ENCODE results near the gene XRRA1. TPM values are rescaled to one million over a fixed set of nuclear protein-coding genes. Genes with fewer than 3 reads are reported as not detected.
A peak's percentile ranks its signal among the peaks of the same experiment; 100 is the strongest.

Gene XRRA1
- total and polyA plus RNA-seq, 2 of the 13 experiments (the other 11 are each of a cell fraction or from before 2014, with no cell fraction given) = 7.6 to 10.5 TPM

- TF ChIP-seq ZBTB39 (CRISPR knock-in tag; IDR thresholded peaks at IDR 0.05) (no peak), ARNTL (CRISPR knock-in tag; IDR thresholded peaks at IDR 0.05) (no peak)
These were observed 102.1 kb downstream of the XRRA1 start (continued) for GRCh38 chr11:74846770-74847169.

GRCh38 chr11:74845978-74846517, 102.8 kb downstream of the XRRA1 start:
- TF ChIP-seq ZNF292 (CRISPR knock-in tag; IDR thresholded peaks at IDR 0.05; ENCODE audit: borderline replicate concordance, low read depth) = no peak
- TF ChIP-seq ZNF121 (CRISPR knock-in tag; IDR thresholded peaks at IDR 0.05) = peak; percentile 67
- peak; percentile 89 to 94 for TF ChIP-seq MAFK (conservative IDR thresholded peaks at IDR 0.05 in 1 of 2, IDR thresholded peaks at IDR 0.05 in 1 of 2; ENCODE audit: low read length in 2 of 2)
- TF ChIP-seq TRAFD1 (CRISPR knock-in tag; IDR thresholded peaks at IDR 0.05; ENCODE audit: borderline replicate concordance) = no peak
- TF ChIP-seq PAXIP1 (CRISPR knock-in tag; conservative IDR thresholded peaks at IDR 0.05) = no peak
- no peak for TF ChIP-seq ZNF513 (CRISPR knock-in tag; conservative IDR thresholded peaks at IDR 0.05)
- peak; percentile 88 for TF ChIP-seq MAFF (IDR thresholded peaks at IDR 0.05; ENCODE audit: low read depth, low read length)
- TF ChIP-seq ZNF17 (CRISPR knock-in tag; IDR thresholded peaks at IDR 0.05) = no peak
- no peaks in the 10 kb centered on the region for H4K20me1 ChIP-seq (ENCODE audit: insufficient read depth, low read length)
- H3K9me3 ChIP-seq (ENCODE audit: low read length) = no peaks in the 10 kb centered on the region
- peaks cover 1 to 56% of the 10 kb centered on the region in 2 experiments; a peak in 2 of 5 replicates for H3K36me3 ChIP-seq (replicated peaks in 1 of 2; ENCODE audit: control insufficient read depth in 1 of 2, insufficient read depth in 2 of 2, low read length in 2 of 2)
- DNase-seq (ENCODE audit: low spot score) = no peak
- no TSS peak for BruUV-seq (replicated peaks)
- H3K4me3 ChIP-seq (replicated peaks in 1 of 3; ENCODE audit: insufficient read depth in 1 of 3, low read depth in 2 of 3, low read length in 3 of 3) = no peak overlapping the region
- ATAC-seq = no peak
- no peak overlapping the region for H3K4me2 ChIP-seq (ENCODE audit: low read depth, low read length)
- intact Hi-C loops (cut with micrococcal nuclease; ENCODE audit: unreplicated experiment) = no loop called here
- WGBS (ENCODE audit: low lambda C conversion rate) = 99% methylated on average over 5 of the region's 5 CpGs
- no peaks in the 10 kb centered on the region for H3K27me3 ChIP-seq (ENCODE audit: control insufficient read depth in 1 of 2, insufficient read depth in 2 of 2, low read length in 2 of 2)
- H3K4me1 ChIP-seq (ENCODE audit: insufficient read depth, low read length) = peaks cover 40% of the 10 kb centered on the region
- no peak overlapping the region for H2AFZ ChIP-seq (ENCODE audit: low read length)
- CTCF ChIA-PET (ENCODE audit: low intra/inter-chr PET ratio, low total read pairs) = no interaction called here
- no peak overlapping the region for H3K9ac ChIP-seq (ENCODE audit: insufficient read depth, low read depth, low read length)
- no peak overlapping the region for H3K27ac ChIP-seq (ENCODE audit: extremely low read length, insufficient read depth, low read length)
- no peak for FAIRE-seq
- in situ Hi-C loops (cut with HindIII; ENCODE audit: extremely low pct_ligation_motif_present, low pct_unique_long_range_greater_than_20kb) = no loop called here
- POLR2A ChIA-PET = no interaction called here
- no peaks in the 10 kb centered on the region for H3K79me2 ChIP-seq (ENCODE audit: insufficient read depth, low read length)
